ENCODE results near the gene PGM3.
A peak's percentile ranks its signal among the peaks of the same experiment; 100 is the strongest.
"Not testable (repeated sequence)": the region's sequence is repeated elsewhere in the genome, so short reads cannot be mapped to it uniquely, and the experiment has no call there.

PGM3 gene

DNA sequence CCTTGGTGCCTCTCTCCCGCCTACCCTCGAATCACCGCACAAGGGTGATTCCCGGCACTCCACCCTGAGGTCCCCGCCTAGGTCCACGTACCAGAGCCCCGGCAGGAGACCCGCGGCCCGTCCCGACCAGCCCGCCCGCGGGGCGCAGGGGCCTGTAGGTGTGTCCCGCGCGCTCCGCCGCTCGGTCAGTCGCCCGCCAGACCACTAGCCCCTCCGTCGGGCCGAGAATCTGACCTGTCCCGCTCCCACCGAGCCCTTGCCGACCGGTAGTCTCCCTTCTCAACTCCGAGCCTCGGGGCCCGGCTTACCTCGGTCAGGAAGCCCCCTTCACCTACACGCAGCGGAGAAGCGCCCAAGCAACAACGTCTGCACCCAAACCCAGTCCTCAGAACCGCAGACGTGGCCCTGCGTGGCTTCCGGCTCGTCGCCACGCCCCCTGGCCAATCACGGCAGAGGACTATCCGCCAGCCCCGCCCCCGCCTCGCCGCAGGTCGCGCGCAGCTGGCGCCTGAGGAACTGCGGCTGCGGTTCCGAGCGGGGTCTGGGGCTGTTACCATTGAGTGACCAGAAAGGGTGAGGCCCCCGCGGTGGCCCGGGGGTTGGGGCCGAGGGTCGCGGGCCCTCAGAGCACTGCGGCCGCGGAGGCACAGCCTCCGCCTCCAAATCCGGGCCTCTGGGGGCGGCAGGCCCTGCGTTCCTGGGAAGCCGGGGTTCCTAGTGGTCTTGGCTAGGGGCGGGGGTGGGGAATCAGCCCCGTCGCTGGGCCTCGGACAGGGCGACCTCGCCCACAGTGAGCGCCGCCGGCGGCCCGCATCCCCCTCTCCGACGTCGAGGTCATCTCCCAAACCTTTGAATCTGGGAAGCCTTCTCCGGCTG lies at the start of gene PGM3, which contains the start of gene RWDD2A:
PGM3 (minus strand) TSS at position 395 of the 876 bp plus-strand sequence. CDS start 2,253 bp downstream, outside the sequence.
RWDD2A (plus strand) TSS at position 487 of the 876 bp plus-strand sequence. CDS start 1,095 bp downstream, outside the sequence.
- peak; percentile 70 to 77 for DNase-seq

GRCh38 chr6:83231146-83231545 lies 38.1 kb upstream of the PGM3 start:
- DNase-seq: no peak

DNA sequence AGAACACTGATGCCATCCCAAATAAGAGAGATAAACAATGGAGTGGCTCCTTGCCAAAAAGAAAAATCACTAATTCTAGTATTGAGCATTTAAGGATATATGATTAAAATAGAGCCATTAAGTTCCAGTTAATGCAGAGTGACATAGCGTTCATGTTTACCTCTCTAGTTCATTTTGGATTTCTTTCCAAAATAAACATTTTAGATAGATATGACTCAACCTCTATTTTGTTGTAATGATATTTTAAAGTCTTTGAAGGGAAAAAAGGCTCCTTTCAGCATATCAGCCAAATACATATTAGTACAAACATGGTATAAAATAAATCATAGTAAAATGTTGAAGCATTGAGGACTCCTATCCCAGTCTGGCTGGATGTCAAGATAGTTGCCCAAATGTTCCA lies 33.5 kb upstream of the PGM3 start:
- DNase-seq: no peak

DNA sequence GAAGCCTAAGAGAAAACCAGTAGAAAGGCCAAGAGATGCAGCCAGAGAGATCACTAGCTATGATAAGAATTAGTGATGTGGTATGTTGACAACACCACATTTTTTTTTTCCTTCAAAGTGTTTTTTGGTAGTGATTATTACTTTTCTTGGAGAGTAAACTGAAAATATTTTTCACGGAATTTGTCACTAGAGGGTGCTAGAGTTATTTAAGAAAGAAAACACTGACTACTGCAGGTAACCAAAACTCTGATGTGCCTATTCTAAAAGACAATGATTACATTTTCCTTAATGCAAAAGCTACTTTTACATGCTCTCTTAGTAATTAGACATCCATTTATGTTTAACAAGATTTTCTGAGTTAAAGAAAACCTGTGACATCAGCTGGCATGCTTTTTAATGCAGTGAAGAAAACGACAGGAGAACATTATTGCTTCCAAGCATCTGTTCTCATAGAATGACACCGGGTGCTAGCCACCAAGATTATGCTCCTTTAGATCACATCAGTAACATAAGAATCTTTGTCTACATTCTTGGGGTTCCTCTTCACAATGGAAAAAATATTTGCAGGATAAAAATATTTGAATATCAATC lies 28.9 kb upstream of the PGM3 start:
- DNase-seq: no peak

DNA sequence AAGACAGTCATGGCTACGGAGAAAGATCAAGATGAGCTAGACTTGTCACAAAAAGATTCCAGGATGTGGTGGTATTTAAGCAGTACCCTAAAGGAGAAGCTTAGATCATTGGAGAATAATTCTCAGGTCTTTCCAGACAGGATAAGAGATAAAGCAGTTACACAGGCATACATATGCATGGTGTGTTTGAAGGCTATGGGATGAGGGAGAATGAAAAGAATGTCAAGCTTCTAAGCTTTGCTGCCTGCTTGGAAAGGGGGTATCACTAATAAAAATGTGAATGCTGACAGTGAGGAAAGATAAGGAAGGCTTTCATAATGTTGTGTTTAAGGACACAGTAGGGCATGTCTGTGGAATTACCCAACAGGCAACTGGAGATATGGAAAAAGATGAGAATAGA lies 28.2 kb upstream of the PGM3 start:
- DNase-seq: no peak

DNA sequence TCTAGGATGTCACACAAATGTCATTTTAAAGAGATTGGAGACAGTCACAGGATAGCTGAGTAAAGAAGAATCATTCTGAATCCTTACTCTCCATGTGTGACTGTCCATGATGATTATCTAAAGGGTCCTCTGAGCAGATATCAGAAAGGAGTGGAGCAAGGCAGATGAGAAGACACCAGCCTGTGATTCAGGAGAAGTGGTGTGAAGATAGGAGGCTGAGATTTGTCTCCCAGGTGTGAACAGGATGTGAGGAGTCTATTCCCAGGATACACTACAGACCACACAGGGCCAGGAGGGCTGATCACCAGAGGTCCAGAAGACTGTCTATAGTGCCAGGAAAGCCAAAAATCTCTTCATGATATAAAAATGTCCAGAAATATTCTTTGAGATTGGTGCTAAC lies 27.1 kb upstream of the PGM3 start:
- no peak for DNase-seq

DNA sequence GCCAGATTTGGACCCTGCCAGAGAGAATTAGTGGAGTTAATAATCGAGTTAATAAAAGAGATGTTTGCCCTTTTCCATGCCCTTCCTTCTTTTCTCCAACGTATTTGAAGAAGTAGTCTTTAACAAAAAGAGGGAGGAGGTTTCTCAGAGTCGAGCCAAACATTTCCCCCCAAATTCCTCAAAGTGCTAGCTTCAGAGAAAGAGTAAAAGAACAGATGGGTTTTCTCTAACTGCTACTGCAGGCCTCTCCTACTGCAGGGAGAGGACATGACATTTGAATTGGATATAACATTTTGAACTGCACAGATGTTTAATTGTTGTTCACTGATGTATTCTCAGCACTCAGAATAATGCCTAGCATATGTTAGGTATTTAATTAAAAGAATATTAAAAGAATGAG lies 25.6 kb upstream of the PGM3 start:
- no peak for DNase-seq

GRCh38 chr6:83216806-83217205 lies 23.7 kb upstream of the PGM3 start:
- DNase-seq: no peak

DNA sequence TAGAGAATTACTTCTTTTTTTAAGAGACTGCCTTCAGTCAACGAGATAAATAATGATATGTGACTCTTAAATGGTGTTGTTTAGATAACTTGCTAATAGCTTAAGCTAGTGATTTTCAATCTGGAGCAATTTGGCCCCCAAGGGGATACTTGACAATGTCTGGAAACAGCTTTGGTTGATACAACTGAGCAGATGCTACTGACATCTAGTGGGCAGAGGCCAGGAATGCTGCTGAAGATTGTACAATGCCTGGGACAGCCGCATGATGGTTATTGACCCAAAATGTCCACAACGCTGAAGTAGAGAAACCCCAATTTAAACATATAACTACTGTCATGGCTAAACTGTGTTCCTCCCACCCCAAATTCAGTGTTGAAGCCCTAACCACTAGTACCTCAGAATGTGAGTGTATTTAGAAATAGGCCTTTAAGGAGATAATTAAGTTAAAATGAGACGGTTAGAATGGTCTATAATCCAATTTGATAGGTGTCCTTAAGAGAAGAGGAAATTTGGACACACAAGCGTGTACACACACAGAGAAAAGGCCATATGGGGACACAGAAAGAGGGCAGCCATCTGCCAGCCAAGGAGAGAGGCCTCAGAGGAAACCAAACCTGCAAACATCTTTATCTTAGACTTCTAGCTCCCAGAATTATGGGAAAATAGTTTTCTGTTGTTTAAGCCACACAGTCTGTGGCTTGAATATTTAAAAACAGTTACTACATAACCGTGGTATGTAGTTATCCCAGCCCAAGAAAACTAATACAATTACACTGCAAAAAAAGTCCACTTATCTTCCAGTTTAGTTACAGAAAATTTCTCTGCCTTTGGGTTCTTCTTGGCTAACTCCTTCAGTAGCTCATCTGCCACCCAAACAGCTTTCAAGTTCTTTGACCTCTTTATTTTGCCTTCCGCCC lies 22.3 kb upstream of the PGM3 start:
- DNase-seq: peak; percentile 26 to 41

DNA sequence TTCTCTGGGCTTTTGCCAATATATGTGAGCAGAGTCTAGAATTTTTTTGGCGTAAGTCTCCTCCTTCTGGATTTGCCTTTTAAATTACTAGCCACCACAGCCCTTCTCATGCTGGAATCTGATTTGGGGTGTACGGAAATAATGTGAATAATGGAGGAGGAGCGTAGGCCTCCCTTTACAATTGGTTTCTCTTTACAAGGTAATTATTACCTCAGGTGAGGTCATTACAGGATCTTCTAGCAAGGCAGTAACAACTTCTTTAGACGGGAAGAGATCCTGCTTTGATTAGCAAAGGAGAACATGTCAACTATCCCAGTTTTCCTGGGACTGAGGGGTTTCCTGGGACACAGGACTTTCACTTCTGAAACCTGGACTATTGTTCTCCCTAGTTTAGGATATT lies 9.0 kb upstream of the PGM3 start:
- DNase-seq: no peak

- no peak for DNase-seq
Measured at GRCh38 chr6:83199863-83200225, 6.8 kb upstream of the PGM3 start.

DNA sequence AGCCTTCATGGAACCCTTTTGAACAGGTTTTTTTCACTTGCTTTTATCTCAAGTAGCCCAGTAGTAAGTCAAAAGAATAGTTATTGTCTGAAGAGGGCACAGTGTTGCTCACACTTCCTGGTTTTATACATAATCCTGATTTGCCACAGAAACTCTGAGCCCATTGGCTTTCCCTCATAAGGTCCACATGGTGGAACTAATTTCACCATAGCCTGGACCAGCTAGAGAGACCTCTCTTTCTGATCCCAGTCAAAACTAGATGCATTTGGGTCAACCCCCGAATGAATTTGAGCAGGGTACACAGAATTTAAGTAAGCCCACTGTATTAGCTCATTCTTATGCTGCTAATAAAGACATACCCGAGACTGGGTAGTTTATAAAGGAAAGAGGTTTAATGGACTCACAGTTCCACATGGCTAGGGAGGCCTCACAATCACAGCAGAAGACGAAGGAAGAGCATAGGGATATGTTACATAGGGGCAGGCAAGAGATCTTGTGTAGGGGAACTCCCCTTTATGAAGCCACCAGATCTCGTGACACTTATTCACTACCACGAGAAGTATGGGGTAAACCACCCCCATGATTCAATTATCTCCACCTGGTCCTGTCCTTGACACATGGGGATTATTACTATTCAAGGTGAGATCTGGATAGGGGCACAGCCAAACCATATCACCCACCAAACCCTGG lies 6.3 kb upstream of the PGM3 start:
- DNase-seq: no peak

- DNase-seq: no peak
Measured at GRCh38 chr6:83198486-83199172, 5.6 kb upstream of the PGM3 start.

DNA sequence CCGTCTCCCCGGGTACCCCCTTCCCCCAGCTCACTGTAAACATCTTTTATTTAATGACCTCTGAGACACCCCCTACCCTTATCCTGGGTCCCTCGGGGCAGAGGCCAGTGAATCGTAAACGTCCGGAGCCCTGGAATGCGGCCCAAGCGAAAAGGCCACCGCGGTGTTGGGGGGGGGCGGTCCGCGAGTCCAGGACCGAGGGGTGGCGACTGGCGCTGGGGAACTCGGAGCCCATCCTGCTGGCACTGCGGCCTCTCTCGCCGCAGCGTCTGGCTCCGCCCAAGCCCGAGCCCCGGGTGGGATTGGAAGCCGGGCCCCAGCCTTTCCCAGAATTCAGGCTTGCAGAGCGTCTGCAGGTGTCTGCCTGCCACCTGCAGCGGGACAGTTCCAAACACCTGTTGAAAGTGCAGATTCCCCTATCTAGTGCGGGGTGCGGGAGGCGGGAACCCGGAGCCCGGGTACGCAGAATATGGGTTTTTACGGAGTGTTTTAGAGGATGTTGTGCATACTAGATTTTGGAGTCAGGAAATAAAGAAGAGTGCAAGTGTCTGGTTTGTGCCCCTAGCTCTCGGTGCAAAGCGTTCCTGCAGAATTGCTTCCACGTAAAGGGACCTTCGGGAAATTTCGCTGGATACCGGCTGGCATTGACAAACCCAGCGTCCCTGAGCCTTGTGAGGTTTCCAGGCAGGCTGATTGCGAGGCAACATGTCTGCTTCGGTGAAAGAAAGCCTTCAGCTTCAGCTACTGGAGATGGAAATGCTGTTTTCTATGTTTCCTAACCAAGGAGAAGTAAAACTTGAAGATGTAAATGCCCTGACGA lies 892 bp upstream of the PGM3 start:
- DNase-seq: peak; percentile 7 to 47

DNA sequence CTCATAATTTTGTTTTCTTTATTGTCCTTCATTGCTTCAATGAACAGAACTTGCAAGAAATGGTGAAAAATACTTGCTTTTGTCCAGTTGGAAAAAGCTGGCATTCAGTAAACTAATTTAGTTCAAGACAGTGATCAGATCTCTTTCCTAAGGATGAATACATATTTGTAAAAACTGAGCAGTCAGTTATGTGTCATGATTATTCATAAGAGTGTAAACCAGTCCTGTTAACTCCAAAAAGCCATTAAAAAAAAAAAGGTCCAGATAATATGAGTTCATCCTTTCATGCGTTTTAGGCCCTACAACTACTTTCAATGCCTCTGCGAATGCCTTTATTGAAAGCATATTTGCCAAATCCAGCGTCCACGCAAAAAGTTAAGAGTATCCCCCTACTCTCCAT lies 609 bp downstream of the PGM3 start:
- no peak for DNase-seq

GRCh38 chr6:83191974-83192373 lies 1.1 kb downstream of the PGM3 start:
- not testable (repeated sequence) for DNase-seq

- DNase-seq: no peak
Measured at GRCh38 chr6:83190626-83191025, 2.4 kb downstream of the PGM3 start.

DNA sequence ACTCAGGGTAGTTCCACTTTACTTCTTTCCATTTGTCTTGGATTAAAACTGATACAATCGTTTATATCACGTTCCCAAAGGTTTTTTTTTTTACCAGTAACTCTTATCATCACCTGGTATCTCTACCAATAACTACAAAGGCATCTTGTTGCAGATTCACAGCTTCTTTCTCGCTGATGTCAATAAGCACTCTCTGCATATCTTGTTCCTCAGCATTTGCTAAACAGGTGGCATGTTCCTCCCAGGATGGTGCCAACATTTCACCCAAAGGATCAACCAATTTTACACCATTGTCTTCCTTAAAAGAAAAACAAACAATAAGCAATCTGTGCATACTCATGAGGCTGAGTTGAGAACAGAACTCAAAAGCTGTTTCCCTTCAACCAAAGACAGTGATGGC lies 4.6 kb downstream of the PGM3 start:
- no peak for DNase-seq

- DNase-seq: no peak
Measured at GRCh38 chr6:83185096-83185495, 8.0 kb downstream of the PGM3 start.

- DNase-seq: no peak
Measured at GRCh38 chr6:83183082-83183828, 9.8 kb downstream of the PGM3 start.

All from NCI-H187 (cell line).